Measurements from ENCODE around the gene ABCG2.

Gene ABCG2

DNA sequence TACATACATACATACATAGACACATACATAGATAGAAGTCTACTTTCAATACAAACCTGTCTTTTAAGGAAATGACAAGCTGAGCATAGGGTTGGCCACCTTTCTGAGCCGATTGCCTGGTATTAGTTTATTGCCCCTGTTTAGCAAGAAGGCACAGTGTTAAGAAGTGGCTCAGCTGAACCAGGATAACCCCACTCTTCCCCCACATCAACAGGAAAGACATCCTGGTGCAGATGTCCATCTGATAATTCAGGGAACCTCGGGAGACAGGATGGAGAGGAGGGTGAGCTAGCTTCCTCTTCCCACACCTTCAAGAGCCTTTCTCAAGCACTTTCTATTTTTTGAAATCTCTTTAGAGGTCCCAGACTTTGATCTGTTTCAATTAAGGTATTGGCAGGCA lies 98.7 kb downstream of the ABCG2 start:
- no peak for DNase-seq (ENCODE audit: extremely low spot score)
- no peak for TF ChIP-seq SP1 (IDR thresholded peaks at IDR 0.05)
- no peak for TF ChIP-seq ELF4 (IDR thresholded peaks at IDR 0.05)
- no peak for TF ChIP-seq NFRKB (IDR thresholded peaks at IDR 0.05)
- TF ChIP-seq, protein P1, sequence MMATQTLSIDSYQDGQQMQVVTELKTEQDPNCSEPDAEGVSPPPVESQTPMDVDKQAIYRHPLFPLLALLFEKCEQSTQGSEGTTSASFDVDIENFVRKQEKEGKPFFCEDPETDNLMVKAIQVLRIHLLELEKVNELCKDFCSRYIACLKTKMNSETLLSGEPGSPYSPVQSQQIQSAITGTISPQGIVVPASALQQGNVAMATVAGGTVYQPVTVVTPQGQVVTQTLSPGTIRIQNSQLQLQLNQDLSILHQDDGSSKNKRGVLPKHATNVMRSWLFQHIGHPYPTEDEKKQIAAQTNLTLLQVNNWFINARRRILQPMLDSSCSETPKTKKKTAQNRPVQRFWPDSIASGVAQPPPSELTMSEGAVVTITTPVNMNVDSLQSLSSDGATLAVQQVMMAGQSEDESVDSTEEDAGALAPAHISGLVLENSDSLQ (IDR thresholded peaks at IDR 0.05) = no peak
- TF ChIP-seq TARDBP (IDR thresholded peaks at IDR 0.05) = no peak
- no peak for TF ChIP-seq ZNF384 (IDR thresholded peaks at IDR 0.05)
- TF ChIP-seq FOXA1 (IDR thresholded peaks at IDR 0.05) = no peak
- TF ChIP-seq ARNT (IDR thresholded peaks at IDR 0.05) = no peak
- no peak for TF ChIP-seq FOXM1 (IDR thresholded peaks at IDR 0.05; ENCODE audit: borderline replicate concordance)
- ChIA-PET POLR2A (no interaction called here), CTCF (no interaction called here)

DNA sequence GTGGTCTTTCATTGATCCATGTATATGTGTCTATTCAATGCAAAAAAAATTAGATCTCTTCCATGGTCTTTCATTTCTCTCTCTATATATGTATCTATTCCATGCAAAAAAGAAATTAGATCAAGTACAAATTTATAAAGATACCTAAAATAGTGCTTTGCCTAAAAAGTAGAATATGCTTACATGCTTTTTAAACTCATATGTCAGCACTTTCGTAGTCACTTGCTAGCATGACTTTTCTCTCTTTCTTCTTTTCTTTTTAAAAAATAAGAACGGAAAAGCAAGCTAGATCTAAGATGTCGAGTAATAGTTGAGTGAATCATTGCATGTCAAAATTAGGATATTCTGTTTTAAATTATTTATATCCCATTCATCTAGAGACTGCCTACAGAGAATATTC lies 100.1 kb downstream of the ABCG2 start:
- DNase-seq (ENCODE audit: extremely low spot score) = no peak
- CTCF ChIA-PET = interaction anchor here (1.5 kb wide), 1 partner anchor 153 kb away, joined by 5 read pairs; no protein-coding TSS in a partner anchor
- POLR2A ChIA-PET = no interaction called here
- no peak for TF ChIP-seq CTBP1 (IDR thresholded peaks at IDR 0.05; ENCODE audit: borderline replicate concordance)
- no peak for TF ChIP-seq BHLHE40 (IDR thresholded peaks at IDR 0.05; ENCODE audit: borderline replicate concordance)
- TF ChIP-seq FOXK2 (IDR thresholded peaks at IDR 0.05) = no peak
- TF ChIP-seq ARNT (IDR thresholded peaks at IDR 0.05) = no peak
- no peak for TF ChIP-seq FOXA1 (IDR thresholded peaks at IDR 0.05)
- TF ChIP-seq, protein P1 (IDR thresholded peaks at IDR 0.05) = no peak

DNA sequence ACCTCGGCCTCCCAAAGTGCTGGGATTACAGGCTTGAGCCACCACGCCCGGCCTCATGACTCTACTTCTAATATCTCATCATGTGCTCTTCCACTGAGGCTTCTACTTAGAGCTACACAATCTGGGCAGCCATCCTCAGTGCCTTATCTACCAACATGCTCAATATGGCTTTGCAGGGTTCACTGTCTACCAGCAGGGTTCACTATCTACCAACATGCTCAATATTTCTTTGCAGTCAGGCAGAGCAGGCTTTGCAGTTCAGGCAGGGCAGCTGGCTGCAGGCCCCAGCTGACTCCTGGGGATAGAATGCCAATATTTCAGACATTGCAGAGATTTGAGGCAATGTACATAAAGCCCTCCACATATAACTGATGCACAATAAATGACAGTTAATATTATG lies 103.5 kb downstream of the ABCG2 start:
- DNase-seq (ENCODE audit: extremely low spot score) = peak; percentile 46
- ChIA-PET CTCF (interaction anchor here (0.8 to 1.0 kb wide), 2 partner anchors 53 to 155 kb away, joined by 6 to 8 read pairs; no protein-coding TSS in a partner anchor), POLR2A (no interaction called here)
- TF ChIP-seq FOXA1 (IDR thresholded peaks at IDR 0.05) = no peak
- TF ChIP-seq ELF4 (IDR thresholded peaks at IDR 0.05) = no peak

DNA sequence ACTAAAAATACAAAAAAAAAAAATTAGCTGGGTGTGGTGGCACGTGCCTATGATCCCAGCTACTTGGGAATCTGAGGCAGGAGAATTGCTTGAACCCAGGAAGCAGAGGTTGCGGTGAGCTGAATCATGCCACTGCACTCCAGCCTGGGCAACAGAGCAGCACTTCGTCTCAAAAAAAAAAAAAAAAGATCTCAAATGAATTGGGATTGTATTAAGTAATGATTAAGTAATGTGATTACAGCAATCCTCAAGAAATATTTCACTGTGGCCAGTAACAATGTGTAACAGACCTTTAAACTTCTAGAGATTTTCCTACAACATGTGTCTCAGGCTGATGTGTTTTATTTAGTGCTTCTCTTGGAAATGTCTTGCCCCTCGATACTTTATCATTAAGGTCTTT lies 104.2 kb downstream of the ABCG2 start:
- TF ChIP-seq ELF4 (IDR thresholded peaks at IDR 0.05) (no peak), SP1 (IDR thresholded peaks at IDR 0.05) (no peak), HDGF (IDR thresholded peaks at IDR 0.05; ENCODE audit: borderline replicate concordance) (no peak), SUZ12 (IDR thresholded peaks at IDR 0.05) (no peak), FOXA1 (IDR thresholded peaks at IDR 0.05) (no peak)
- TF ChIP-seq, protein P1 (IDR thresholded peaks at IDR 0.05) = no peak
- DNase-seq (ENCODE audit: extremely low spot score) = no peak
- CTCF ChIA-PET = interaction anchor here (1.0 kb wide), 1 partner anchor 156 kb away, joined by 6 read pairs; no protein-coding TSS in a partner anchor
- POLR2A ChIA-PET = no interaction called here

DNA sequence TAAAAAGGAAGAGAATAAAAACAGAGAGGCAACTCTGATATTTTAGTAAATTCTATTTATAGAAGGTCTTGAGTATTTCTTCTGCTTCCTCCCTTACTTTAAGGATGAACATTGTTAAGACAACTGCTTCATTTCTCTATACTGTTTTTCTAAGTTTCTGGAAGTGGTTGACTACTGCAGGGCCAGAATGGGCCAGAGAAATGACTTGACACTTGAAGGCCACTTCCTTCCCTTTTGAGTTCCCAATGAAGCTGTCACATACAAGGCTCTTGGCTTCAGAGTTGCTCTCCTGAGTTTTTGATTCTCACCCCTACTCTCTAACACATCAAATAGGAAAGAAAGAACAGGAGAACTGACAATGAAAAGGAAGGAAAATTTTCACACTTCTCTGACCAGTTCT lies 113.4 kb downstream of the ABCG2 start:
- DNase-seq (ENCODE audit: extremely low spot score) = no peak
- TF ChIP-seq NFRKB (IDR thresholded peaks at IDR 0.05) = no peak
- TF ChIP-seq SUZ12 (IDR thresholded peaks at IDR 0.05) = no peak
- no peak for TF ChIP-seq ELF4 (IDR thresholded peaks at IDR 0.05)
- TF ChIP-seq BHLHE40 (IDR thresholded peaks at IDR 0.05; ENCODE audit: borderline replicate concordance) = no peak
- TF ChIP-seq FOXK2 (IDR thresholded peaks at IDR 0.05) = no peak
- no peak for TF ChIP-seq CTBP1 (IDR thresholded peaks at IDR 0.05; ENCODE audit: borderline replicate concordance)
- TF ChIP-seq LEF1 (IDR thresholded peaks at IDR 0.05; ENCODE audit: borderline replicate concordance) = no peak
- no peak for TF ChIP-seq HDGF (IDR thresholded peaks at IDR 0.05; ENCODE audit: borderline replicate concordance)
- no peak for TF ChIP-seq L3MBTL2 (conservative IDR thresholded peaks at IDR 0.05)
- no peak for TF ChIP-seq SP1 (IDR thresholded peaks at IDR 0.05)
- TF ChIP-seq FOXA1 (IDR thresholded peaks at IDR 0.05) = no peak
- TF ChIP-seq, protein P1 (IDR thresholded peaks at IDR 0.05) = no peak
- no peak for TF ChIP-seq ZNF384 (IDR thresholded peaks at IDR 0.05)
- TF ChIP-seq ARNT (IDR thresholded peaks at IDR 0.05) = no peak
- TF ChIP-seq TARDBP (IDR thresholded peaks at IDR 0.05) = no peak
- no peak for TF ChIP-seq FOXM1 (IDR thresholded peaks at IDR 0.05; ENCODE audit: borderline replicate concordance)
- POLR2A ChIA-PET = no interaction called here
- CTCF ChIA-PET = no interaction called here

DNA sequence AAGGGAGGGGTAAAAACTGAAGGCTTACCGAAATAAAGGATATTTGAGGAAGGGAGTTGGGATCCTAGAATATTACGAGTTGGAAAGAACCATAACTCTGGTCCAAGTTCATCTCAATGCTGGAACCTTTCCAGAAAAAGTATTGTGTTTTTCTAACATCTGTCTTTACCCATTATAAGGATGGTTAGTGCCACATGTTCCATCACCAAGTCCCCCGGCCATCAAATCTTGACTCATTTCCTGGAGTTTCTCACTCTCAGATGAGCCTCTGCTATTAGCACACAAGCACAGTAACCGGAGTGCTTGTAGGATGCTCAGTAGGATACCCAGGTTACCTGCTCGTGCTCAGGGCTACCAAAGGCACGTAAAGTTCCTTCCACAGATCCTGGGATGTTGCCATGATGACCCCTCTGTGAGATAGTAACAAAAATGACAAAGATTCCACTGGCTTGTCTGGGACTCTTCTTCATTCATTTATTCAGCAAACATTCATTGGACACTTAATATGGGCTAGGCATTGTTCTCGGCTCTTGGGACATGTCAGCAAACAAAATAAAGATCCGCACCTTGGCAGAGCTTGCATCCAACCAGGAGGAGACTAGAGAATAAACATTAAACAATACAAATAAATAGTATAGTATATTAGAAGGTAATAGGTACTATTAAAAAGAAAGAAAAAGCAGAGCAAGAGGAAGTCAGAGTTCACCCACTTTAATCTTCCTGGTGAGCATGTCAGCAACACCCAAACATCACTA lies 114.7 kb downstream of the ABCG2 start:
- TF ChIP-seq CTBP1 (IDR thresholded peaks at IDR 0.05; ENCODE audit: borderline replicate concordance) (no peak), SP1 (IDR thresholded peaks at IDR 0.05) (no peak), HDGF (IDR thresholded peaks at IDR 0.05; ENCODE audit: borderline replicate concordance) (no peak), ARNT (IDR thresholded peaks at IDR 0.05) (no peak), SUZ12 (IDR thresholded peaks at IDR 0.05) (no peak), BHLHE40 (IDR thresholded peaks at IDR 0.05; ENCODE audit: borderline replicate concordance) (no peak), LEF1 (IDR thresholded peaks at IDR 0.05; ENCODE audit: borderline replicate concordance) (no peak), TARDBP (IDR thresholded peaks at IDR 0.05) (no peak), ELF4 (IDR thresholded peaks at IDR 0.05) (no peak), ZNF384 (IDR thresholded peaks at IDR 0.05) (no peak), FOXM1 (IDR thresholded peaks at IDR 0.05; ENCODE audit: borderline replicate concordance) (no peak), L3MBTL2 (conservative IDR thresholded peaks at IDR 0.05) (no peak), FOXK2 (IDR thresholded peaks at IDR 0.05) (no peak), NFRKB (IDR thresholded peaks at IDR 0.05) (no peak), FOXA1 (IDR thresholded peaks at IDR 0.05) (no peak)
- TF ChIP-seq, protein P1 (IDR thresholded peaks at IDR 0.05) = no peak
- POLR2A ChIA-PET = no interaction called here
- DNase-seq (ENCODE audit: extremely low spot score) = no peak
- CTCF ChIA-PET = no interaction called here

All from HEK293T (cell line).